Neutrophil (primary cell): ENCODE data around the gene GPC6.

Source experiments
- H3K27ac ChIP-seq: fragments of 200-600 bp; sonication (generic); 2 replicates; pipeline ENCODE4 v1.5.1; 2016; ENCODE audit warnings: mild to moderate bottlenecking, moderate library complexity
- H3K27me3 ChIP-seq: fragments of 200-600 bp; sonication (generic); 2 replicates; pipeline ENCODE4 v1.6.0; 2016; ENCODE audit warnings: mild to moderate bottlenecking
- H3K36me3 ChIP-seq: fragments of 200-600 bp; sonication (generic); 2 replicates; pipeline ENCODE4 v1.5.1; 2017
- H3K4me1 ChIP-seq, 2 experiments: fragments of 200-600 bp in 1 of 2; sonication (generic) in 1 of 2; 1 replicate in 1 of 2; 2 replicates in 1 of 2; pipeline versions ENCODE4 v1.5.1 to v1.6.1; 2013 to 2016; ENCODE audit warnings: low read depth in 1 of 2, low read length in 1 of 2, mild to moderate bottlenecking in 1 of 2, moderate library complexity in 1 of 2; ENCODE audit not compliant: control insufficient read depth in 1 of 2, insufficient read depth in 1 of 2
- H3K4me3 ChIP-seq, 2 experiments: fragments of 200-600 bp in 1 of 2; sonication (generic) in 1 of 2; 1 replicate in 1 of 2; 2 replicates in 1 of 2; pipeline ENCODE4 v1.5.1; 2013 to 2016; ENCODE audit warnings: low read depth in 1 of 2, low read length in 1 of 2, mild to moderate bottlenecking in 1 of 2, moderate library complexity in 1 of 2
- H3K9me3 ChIP-seq: fragments of 200-600 bp; sonication (generic); 2 replicates; pipeline ENCODE4 v1.5.1; 2016
- CTCF ChIP-seq: fragments of 200-600 bp; sonication (generic); IDR thresholded peaks from 2 replicates; pipeline ENCODE4 v1.5.1; 2016; ENCODE audit warnings: antibody characterized with exemption

The GPC6 gene

GRCh38 chr13:93723316-93723715, 496.7 kb downstream of the GPC6 start:
- Histone ChIP-seq H3K27me3 (no peaks in the 10 kb centered on the region), H3K9me3 (no peaks in the 10 kb centered on the region), H3K4me3 (no peak overlapping the region), H3K4me1 (no peaks in the 10 kb centered on the region), H3K36me3 (no peaks in the 10 kb centered on the region), H3K27ac (no peak overlapping the region)
- no peak for TF ChIP-seq CTCF

DNA sequence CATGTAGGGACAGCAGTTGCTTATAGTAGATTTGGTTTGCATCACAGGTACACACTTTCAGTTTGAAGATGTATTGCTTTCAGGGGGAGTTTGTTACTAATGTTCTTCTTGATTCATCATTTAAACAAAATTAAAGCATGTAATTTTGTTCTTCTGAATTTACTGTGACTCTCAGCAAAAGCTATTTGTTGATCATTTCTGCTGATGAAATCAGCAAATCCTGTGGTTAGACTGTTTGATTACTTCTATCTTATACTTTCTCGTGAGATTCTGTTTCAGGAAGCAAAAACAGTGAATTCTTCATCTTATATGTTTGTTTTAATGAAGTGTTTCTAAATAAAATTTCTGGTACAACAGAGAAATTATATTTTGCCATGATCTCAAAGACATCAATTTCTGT, 497.6 kb downstream of the GPC6 start:
- Histone ChIP-seq H3K36me3 (no peaks in the 10 kb centered on the region), H3K4me3 (no peak overlapping the region), H3K27ac (no peak overlapping the region), H3K9me3 (no peaks in the 10 kb centered on the region), H3K4me1 (no peaks in the 10 kb centered on the region), H3K27me3 (no peaks in the 10 kb centered on the region)
- TF ChIP-seq CTCF: no peak

GRCh38 chr13:93726173-93726957, 499.8 kb downstream of the GPC6 start:
- Histone ChIP-seq H3K9me3 (no peaks in the 10 kb centered on the region), H3K27ac (no peak overlapping the region), H3K27me3 (no peaks in the 10 kb centered on the region), H3K4me3 (no peak overlapping the region), H3K4me1 (no peaks in the 10 kb centered on the region), H3K36me3 (no peaks in the 10 kb centered on the region)
- TF ChIP-seq CTCF: no peak

DNA sequence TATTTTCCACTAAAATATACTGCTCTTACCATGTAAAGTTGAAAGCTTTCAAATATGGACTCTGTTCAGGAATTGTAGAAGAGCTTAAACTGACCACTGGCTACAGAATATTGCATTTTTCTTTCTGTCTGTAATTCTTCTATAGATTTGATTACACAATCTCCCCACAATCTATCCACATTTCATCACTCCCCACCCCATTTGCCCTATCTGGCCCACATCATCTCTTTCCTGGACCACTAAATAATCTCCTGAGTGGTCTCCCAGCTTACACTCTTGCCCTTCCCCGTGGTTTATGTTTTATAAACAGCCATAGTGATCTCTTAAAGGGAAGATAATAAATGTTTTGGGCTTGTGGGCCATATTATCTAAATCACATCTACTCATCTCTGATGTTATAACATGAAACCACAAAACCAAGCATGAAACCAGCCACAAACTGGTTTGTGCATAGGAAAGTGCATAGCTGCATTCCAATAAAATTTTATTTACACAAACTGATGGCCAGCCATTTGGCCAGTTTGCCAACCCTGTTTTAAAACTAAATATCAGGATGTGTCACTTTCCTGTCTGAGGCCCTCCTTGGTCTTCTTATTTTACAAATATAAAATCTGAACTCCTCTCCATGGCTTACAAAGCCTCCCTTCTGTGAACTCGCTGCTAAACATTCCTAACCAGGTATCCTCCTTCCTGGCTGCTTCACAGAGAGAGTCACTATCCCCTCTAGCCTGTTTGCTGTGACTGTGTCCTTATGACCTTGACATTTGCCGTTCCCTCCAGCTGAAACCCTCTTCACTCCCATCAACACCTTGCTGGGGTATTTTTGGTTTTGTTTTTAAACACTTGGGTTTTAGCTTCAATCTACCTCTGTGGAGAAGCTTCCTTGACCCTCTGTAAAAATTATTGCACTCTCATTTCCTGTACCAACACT, 500.9 kb downstream of the GPC6 start:
- H3K27me3 ChIP-seq: no peaks in the 10 kb centered on the region
- no peak overlapping the region for H3K4me3 ChIP-seq
- no peak overlapping the region for H3K27ac ChIP-seq
- TF ChIP-seq CTCF: no peak
- H3K9me3 ChIP-seq: no peaks in the 10 kb centered on the region
- H3K4me1 ChIP-seq: no peaks in the 10 kb centered on the region
- H3K36me3 ChIP-seq: no peaks in the 10 kb centered on the region

- H3K9me3 ChIP-seq: no peaks in the 10 kb centered on the region
- no peak for TF ChIP-seq CTCF
- H3K27ac ChIP-seq: no peak overlapping the region
- H3K4me1 ChIP-seq: no peaks in the 10 kb centered on the region
- no peaks in the 10 kb centered on the region for H3K36me3 ChIP-seq
- no peak overlapping the region for H3K4me3 ChIP-seq
- no peaks in the 10 kb centered on the region for H3K27me3 ChIP-seq
Observed at GRCh38 chr13:93729383-93729782, 502.8 kb downstream of the GPC6 start.
